HL-60 (cell line): ENCODE data around the gene MARCHF2.

Experiments
- DNase-seq, 2 experiments: peaks; one replicate each; pipeline ENCODE4 v3.0.0-alpha.2; 2010 to 2020; ENCODE audit warnings: low read depth in 1 of 2, low spot score in 1 of 2
- H3K27ac ChIP-seq: fragments of 250-450 bp; sonication (Bioruptor Pico); replicated peaks from 2 replicates; pipeline ENCODE4 v1.5.1; 2020; ENCODE audit warnings: mild to moderate bottlenecking, moderate library complexity
- H3K27me3 ChIP-seq: fragments of 250-450 bp; sonication (Bioruptor Pico); 2 replicates; pipeline ENCODE4 v1.5.1; 2021; ENCODE audit warnings: mild to moderate bottlenecking, moderate library complexity; ENCODE audit not compliant: insufficient read depth, poor library complexity, severe bottlenecking
- H3K4me3 ChIP-seq: replicated peaks from 2 replicates; pipeline ENCODE4 v1.5.1; 2011; ENCODE audit warnings: mild to moderate bottlenecking, control low read depth, low read length; ENCODE audit not compliant: insufficient read depth
- GABPA ChIP-seq: IDR thresholded peaks from 2 replicates; pipeline ENCODE4 v1.6.1; 2012; ENCODE audit warnings: low read depth
- POLR2AphosphoS5 ChIP-seq: IDR thresholded peaks from 2 replicates; pipeline ENCODE4 v1.6.1; 2012; ENCODE audit warnings: low read depth
- SPI1 ChIP-seq: IDR thresholded peaks from 2 replicates; pipeline ENCODE4 v1.6.1; 2012; ENCODE audit warnings: low read depth, mild to moderate bottlenecking, borderline replicate concordance
- TF ChIP-seq, protein P1 (sequence below): IDR thresholded peaks from one replicate; pipeline ENCODE4 v1.5.1; 2011; ENCODE audit warnings: low read length, control low read depth, inconsistent platforms; ENCODE audit not compliant: insufficient read depth
- TF ChIP-seq, protein P2 (sequence below): IDR thresholded peaks from 2 replicates; pipeline ENCODE4 v1.6.1; 2012; ENCODE audit warnings: low read depth; ENCODE audit not compliant: insufficient replicate concordance

MARCHF2 gene

DNA sequence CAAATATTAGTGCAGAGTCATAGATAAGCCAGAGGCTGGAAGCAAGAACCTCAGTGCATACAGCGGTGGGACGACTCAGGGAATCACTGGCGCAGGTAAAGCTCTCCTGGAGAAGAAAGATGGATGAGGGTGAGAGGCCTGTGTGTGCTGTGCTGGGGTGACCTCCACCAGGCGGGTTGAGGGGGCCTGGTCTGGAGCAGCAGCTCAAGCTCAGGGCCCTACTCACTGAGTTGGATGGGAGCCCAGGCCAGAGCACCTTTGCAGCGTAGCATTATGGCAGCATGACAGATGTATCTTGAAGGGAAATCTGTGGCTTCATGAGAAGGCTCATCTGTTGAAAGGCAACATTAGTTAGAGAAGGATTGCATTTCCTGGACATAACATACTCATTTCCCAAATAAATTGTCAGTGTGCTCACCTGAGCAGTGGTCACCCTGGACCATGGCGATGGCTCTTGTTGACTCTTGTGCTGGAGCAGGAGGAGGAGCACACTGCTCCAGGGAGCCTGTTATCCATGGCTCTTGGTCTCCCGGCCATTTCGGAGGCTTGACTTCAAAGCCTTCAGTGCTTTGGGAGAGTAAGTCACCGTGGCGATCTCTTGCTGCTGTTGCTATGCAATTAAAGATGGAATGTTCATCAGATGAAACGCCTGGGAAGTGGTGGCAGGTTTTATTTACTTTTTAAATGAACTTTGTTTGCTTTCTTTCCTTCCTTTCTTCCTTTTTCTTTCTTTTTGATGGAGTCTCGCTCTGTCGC lies 56.7 kb downstream of the MARCHF2 start:
- TF ChIP-seq, protein P1, sequence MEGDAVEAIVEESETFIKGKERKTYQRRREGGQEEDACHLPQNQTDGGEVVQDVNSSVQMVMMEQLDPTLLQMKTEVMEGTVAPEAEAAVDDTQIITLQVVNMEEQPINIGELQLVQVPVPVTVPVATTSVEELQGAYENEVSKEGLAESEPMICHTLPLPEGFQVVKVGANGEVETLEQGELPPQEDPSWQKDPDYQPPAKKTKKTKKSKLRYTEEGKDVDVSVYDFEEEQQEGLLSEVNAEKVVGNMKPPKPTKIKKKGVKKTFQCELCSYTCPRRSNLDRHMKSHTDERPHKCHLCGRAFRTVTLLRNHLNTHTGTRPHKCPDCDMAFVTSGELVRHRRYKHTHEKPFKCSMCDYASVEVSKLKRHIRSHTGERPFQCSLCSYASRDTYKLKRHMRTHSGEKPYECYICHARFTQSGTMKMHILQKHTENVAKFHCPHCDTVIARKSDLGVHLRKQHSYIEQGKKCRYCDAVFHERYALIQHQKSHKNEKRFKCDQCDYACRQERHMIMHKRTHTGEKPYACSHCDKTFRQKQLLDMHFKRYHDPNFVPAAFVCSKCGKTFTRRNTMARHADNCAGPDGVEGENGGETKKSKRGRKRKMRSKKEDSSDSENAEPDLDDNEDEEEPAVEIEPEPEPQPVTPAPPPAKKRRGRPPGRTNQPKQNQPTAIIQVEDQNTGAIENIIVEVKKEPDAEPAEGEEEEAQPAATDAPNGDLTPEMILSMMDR: no peak
- Histone ChIP-seq H3K27me3 (no peaks in the 10 kb centered on the region), H3K27ac (no peak overlapping the region), H3K4me3 (no peak overlapping the region)
- DNase-seq: no peak

DNA sequence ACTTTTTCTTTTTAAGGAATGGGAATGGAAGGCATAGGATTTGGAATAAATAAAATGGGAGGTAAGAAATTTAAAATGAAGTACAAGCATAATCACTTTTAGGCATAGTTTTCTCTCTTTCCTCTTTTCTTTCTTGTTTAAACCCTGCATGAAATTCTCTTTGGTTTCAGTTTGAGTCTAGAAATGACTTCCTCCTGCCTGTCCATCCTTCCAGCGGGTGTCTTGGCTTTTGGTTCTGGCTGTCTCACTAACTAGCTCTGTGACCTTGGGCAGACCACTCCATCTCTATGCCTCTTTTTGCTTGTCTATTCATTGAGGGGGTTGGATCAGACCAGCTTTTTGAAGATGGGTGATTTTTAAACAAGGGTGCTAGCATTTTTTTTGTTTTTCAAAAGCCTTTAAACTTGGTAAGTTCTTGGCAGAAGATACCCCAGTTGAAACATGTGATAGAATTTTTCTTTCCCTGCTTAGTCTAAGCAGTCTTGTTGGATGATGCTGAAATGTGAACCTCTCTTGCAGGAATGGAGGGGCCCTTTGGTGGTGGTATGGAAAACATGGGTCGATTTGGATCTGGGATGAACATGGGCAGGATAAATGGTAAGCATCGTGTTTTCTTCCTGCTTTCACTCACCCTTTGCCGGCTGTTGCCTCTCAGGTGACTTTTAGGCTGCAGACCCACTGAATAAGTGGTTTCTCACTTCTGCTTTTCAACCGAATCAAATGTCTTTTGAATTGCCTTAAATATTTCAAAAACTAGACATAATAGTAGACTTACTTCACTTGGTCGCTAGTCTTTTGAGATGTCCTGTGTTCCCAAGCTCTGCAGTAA lies 60.8 kb downstream of the MARCHF2 start:
- peak overlapping the region; percentile 7; the same call in 1 of the 2 replicates for H3K27ac ChIP-seq
- DNase-seq: no peak

DNA sequence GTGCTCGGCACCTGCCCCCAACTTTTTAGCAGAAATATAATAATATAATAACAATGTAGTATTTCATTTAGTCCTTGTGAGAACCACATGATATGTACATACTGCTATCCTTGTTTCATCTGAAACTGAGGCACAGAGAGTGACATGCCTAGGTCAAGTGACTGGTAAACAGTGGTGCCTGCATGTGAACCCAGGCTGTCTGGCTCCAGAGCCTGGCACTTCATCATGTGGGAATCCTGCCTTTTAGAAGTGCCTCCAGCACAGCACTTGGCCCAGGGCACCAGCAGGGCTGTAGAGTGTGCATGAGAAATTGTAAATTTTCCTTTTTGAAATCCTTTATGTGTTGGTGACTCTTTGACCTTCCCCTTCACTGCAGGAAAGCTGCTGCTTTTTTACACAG lies 61.9 kb downstream of the MARCHF2 start:
- Histone ChIP-seq H3K4me3 (no peak overlapping the region), H3K27ac (no peak overlapping the region), H3K27me3 (no peaks in the 10 kb centered on the region)
- TF ChIP-seq SPI1 (no peak), GABPA (no peak), POLR2AphosphoS5 (no peak)
- TF ChIP-seq, protein P1: no peak
- TF ChIP-seq, protein P2, sequence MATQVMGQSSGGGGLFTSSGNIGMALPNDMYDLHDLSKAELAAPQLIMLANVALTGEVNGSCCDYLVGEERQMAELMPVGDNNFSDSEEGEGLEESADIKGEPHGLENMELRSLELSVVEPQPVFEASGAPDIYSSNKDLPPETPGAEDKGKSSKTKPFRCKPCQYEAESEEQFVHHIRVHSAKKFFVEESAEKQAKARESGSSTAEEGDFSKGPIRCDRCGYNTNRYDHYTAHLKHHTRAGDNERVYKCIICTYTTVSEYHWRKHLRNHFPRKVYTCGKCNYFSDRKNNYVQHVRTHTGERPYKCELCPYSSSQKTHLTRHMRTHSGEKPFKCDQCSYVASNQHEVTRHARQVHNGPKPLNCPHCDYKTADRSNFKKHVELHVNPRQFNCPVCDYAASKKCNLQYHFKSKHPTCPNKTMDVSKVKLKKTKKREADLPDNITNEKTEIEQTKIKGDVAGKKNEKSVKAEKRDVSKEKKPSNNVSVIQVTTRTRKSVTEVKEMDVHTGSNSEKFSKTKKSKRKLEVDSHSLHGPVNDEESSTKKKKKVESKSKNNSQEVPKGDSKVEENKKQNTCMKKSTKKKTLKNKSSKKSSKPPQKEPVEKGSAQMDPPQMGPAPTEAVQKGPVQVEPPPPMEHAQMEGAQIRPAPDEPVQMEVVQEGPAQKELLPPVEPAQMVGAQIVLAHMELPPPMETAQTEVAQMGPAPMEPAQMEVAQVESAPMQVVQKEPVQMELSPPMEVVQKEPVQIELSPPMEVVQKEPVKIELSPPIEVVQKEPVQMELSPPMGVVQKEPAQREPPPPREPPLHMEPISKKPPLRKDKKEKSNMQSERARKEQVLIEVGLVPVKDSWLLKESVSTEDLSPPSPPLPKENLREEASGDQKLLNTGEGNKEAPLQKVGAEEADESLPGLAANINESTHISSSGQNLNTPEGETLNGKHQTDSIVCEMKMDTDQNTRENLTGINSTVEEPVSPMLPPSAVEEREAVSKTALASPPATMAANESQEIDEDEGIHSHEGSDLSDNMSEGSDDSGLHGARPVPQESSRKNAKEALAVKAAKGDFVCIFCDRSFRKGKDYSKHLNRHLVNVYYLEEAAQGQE: no peak
- no peak for DNase-seq

More for the DNA sequence above, 60.8 kb downstream of the MARCHF2 start:
- no peak overlapping the region for H3K4me3 ChIP-seq
- TF ChIP-seq SPI1 (peak; percentile 84), GABPA (no peak)
- no peaks in the 10 kb centered on the region for H3K27me3 ChIP-seq

DNA sequence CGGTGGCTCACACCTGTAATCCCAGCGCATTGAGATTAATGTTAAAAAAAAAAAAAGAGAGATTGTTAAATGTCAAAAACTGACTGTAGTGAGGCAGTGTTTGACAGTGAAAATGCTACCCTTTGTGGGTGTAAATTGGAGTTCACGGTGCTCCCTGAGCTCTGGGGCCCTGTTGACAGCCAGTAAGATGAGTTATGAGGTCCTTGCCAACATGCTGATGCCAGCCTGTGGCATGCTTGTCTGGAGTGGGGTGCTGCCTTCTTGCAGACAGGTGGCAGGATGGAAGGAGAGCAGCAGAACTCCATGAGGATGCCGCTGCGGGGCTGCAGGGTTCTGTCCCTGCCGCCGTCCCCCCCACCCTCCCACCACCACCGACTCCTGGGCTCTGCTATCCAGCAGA lies 63.4 kb downstream of the MARCHF2 start:
- Histone ChIP-seq H3K4me3 (no peak overlapping the region), H3K27ac (no peak overlapping the region), H3K27me3 (no peaks in the 10 kb centered on the region)
- TF ChIP-seq, protein P1: no peak
- no peak for TF ChIP-seq SPI1
- TF ChIP-seq GABPA: no peak
- no peak for TF ChIP-seq POLR2AphosphoS5
- DNase-seq: no peak

DNA sequence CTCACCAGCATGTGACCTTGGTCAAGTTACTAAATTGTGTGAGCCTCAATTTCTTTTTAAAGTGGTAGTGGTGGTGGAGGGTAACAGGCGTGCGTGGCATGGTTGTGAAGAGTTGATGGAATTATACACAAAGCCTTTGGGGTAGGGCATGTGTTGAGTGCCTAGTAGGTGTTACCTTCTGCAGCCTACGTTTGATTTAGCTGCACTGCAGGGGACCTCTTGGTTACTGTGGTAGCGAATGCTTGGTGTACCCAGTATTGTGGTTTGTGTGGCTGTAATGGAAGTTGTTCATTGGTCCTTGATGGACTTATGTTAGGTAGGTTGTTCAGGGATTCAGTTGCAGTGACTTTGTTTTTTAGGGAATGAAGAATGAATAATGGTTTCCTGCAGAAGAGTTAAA lies 64.8 kb downstream of the MARCHF2 start:
- no peaks in the 10 kb centered on the region for H3K27me3 ChIP-seq
- H3K27ac ChIP-seq: no peak overlapping the region
- DNase-seq: no peak
- H3K4me3 ChIP-seq: no peak overlapping the region
- TF ChIP-seq GABPA: no peak
- no peak for TF ChIP-seq POLR2AphosphoS5
- no peak for TF ChIP-seq SPI1
- TF ChIP-seq, protein P2: no peak
- TF ChIP-seq, protein P1: no peak
